SU-DHL-6 (cell line): ENCODE data around the gene OBSCN.
"Not testable (repeated sequence)": the region's sequence is repeated elsewhere in the genome, so short reads cannot be mapped to it uniquely, and the experiment has no call there.

ENCODE experiments used
- H2AFZ ChIP-seq: fragments of 200-600 bp; sonication (generic); 2 replicates; pipeline ENCODE4 v1.6.1; 2014; ENCODE audit warnings: low read depth, mild to moderate bottlenecking, moderate library complexity, mixed read lengths, antibody characterized with exemption, low read length; ENCODE audit not compliant: severe bottlenecking
- H3F3A ChIP-seq: fragments of 200-600 bp; shearing (Covaris generic); 2 replicates; pipeline ENCODE4 v1.6.0; 2016; ENCODE audit warnings: antibody characterized with exemption, mild to moderate bottlenecking; ENCODE audit not compliant: insufficient read depth
- H3K27ac ChIP-seq: fragments of 200-600 bp; sonication (generic); 2 replicates; pipeline ENCODE4 v1.5.1; 2016; ENCODE audit warnings: low read depth, mild to moderate bottlenecking, low read length, moderate library complexity, mixed read lengths
- H3K27me3 ChIP-seq: fragments of 200-600 bp; sonication (generic), shearing (Covaris generic); 2 replicates; pipeline ENCODE4 v1.6.0; 2014; ENCODE audit warnings: mild to moderate bottlenecking, low read length
- H3K36me3 ChIP-seq: fragments of 200-600 bp; sonication (generic); 2 replicates; pipeline ENCODE4 v1.6.1; 2014; ENCODE audit warnings: mild to moderate bottlenecking, low read length, mixed read lengths
- H3K4me2 ChIP-seq: fragments of 300-600, 200-600 bp; shearing (Covaris generic), sonication (generic); 2 replicates; pipeline ENCODE4 v1.6.0; 2014; ENCODE audit warnings: low read length, low read depth, mild to moderate bottlenecking; ENCODE audit not compliant: poor library complexity, severe bottlenecking
- H3K4me3 ChIP-seq: fragments of 200-600 bp; sonication (generic); 2 replicates; pipeline ENCODE4 v1.5.1; 2014; ENCODE audit warnings: antibody characterized with exemption, low read length, mild to moderate bottlenecking, mixed read lengths; ENCODE audit not compliant: insufficient read depth, poor library complexity, severe bottlenecking
- H3K79me2 ChIP-seq: fragments of 200-600 bp; sonication (generic); 2 replicates; pipeline ENCODE4 v1.6.1; 2014; ENCODE audit warnings: mild to moderate bottlenecking, low read length, moderate library complexity; ENCODE audit not compliant: insufficient read depth
- H3K9ac ChIP-seq: fragments of 200-600 bp; sonication (generic); 2 replicates; pipeline ENCODE4 v1.7.0; 2014; ENCODE audit warnings: mild to moderate bottlenecking, low read length
- H3K9me2 ChIP-seq: fragments of 200-600 bp; sonication (generic); replicated peaks from 2 replicates; pipeline ENCODE4 v1.6.1; 2014; ENCODE audit warnings: low read length; ENCODE audit not compliant: insufficient read depth
- H3K9me3 ChIP-seq: fragments of 200-600 bp; sonication (generic); 2 replicates; pipeline ENCODE4 v1.6.1; 2014; ENCODE audit warnings: low read length, mixed read lengths; ENCODE audit not compliant: insufficient read depth
- H4K20me1 ChIP-seq: fragments of 200-600 bp; sonication (generic); 2 replicates; pipeline ENCODE4 v1.6.1; 2014; ENCODE audit warnings: low read depth, mild to moderate bottlenecking, antibody characterized with exemption, low read length, moderate library complexity, mixed read lengths
- EZH2phosphoT487 ChIP-seq: fragments of 200-600 bp; sonication (generic), shearing (Covaris generic); conservative IDR thresholded peaks from 2 replicates; pipeline ENCODE4 v1.6.1; 2018; ENCODE audit warnings: mild to moderate bottlenecking, antibody characterized with exemption, low read length, moderate library complexity, mixed read lengths
- TF ChIP-seq, protein P1 (sequence below): fragments of 200-600 bp; sonication (generic); IDR thresholded peaks from one replicate; pipeline ENCODE4 v1.5.1; 2017; ENCODE audit warnings: antibody characterized with exemption, mild to moderate bottlenecking, low read length, moderate library complexity; ENCODE audit not compliant: insufficient read depth, poor library complexity, severe bottlenecking

OBSCN gene

GRCh38 chr1:228170666-228171065 is 37.2 kb upstream of the OBSCN start:
- no peaks in the 10 kb centered on the region for H3K36me3 ChIP-seq
- H3K27me3 ChIP-seq = no peaks in the 10 kb centered on the region
- no peaks in the 10 kb centered on the region for H3F3A ChIP-seq
- no peaks in the 10 kb centered on the region for H4K20me1 ChIP-seq
- H3K9me2 ChIP-seq = no peaks in the 10 kb centered on the region
- H3K4me3 ChIP-seq = no peak overlapping the region
- H3K27ac ChIP-seq = no peak overlapping the region
- no peak overlapping the region for H2AFZ ChIP-seq
- no peaks in the 10 kb centered on the region for H3K79me2 ChIP-seq
- TF ChIP-seq, protein P1, sequence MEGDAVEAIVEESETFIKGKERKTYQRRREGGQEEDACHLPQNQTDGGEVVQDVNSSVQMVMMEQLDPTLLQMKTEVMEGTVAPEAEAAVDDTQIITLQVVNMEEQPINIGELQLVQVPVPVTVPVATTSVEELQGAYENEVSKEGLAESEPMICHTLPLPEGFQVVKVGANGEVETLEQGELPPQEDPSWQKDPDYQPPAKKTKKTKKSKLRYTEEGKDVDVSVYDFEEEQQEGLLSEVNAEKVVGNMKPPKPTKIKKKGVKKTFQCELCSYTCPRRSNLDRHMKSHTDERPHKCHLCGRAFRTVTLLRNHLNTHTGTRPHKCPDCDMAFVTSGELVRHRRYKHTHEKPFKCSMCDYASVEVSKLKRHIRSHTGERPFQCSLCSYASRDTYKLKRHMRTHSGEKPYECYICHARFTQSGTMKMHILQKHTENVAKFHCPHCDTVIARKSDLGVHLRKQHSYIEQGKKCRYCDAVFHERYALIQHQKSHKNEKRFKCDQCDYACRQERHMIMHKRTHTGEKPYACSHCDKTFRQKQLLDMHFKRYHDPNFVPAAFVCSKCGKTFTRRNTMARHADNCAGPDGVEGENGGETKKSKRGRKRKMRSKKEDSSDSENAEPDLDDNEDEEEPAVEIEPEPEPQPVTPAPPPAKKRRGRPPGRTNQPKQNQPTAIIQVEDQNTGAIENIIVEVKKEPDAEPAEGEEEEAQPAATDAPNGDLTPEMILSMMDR = no peak
- TF ChIP-seq EZH2phosphoT487 = no peak
- no peak overlapping the region for H3K9ac ChIP-seq
- H3K9me3 ChIP-seq = no peaks in the 10 kb centered on the region
- no peak overlapping the region for H3K4me2 ChIP-seq

GRCh38 chr1:228171221-228171891 is 36.5 kb upstream of the OBSCN start:
- Histone ChIP-seq H3K36me3 (no peaks in the 10 kb centered on the region), H3K4me3 (no peak overlapping the region), H3K4me2 (no peak overlapping the region), H3K27me3 (no peaks in the 10 kb centered on the region), H2AFZ (no peak overlapping the region), H3K9me2 (no peaks in the 10 kb centered on the region), H3F3A (no peaks in the 10 kb centered on the region), H4K20me1 (no peaks in the 10 kb centered on the region), H3K27ac (no peak overlapping the region), H3K79me2 (no peaks in the 10 kb centered on the region), H3K9me3 (no peaks in the 10 kb centered on the region), H3K9ac (no peak overlapping the region)
- TF ChIP-seq, protein P1 = no peak
- TF ChIP-seq EZH2phosphoT487 = no peak

- Histone ChIP-seq H3K4me2 (no peak overlapping the region), H4K20me1 (no peaks in the 10 kb centered on the region), H3K9me3 (no peaks in the 10 kb centered on the region), H3K9ac (no peak overlapping the region), H3F3A (no peaks in the 10 kb centered on the region), H3K36me3 (no peaks in the 10 kb centered on the region), H3K27ac (no peak overlapping the region), H3K4me3 (no peak overlapping the region), H3K79me2 (no peaks in the 10 kb centered on the region), H2AFZ (no peak overlapping the region), H3K9me2 (no peaks in the 10 kb centered on the region), H3K27me3 (no peaks in the 10 kb centered on the region)
- TF ChIP-seq EZH2phosphoT487 = no peak
- TF ChIP-seq, protein P1 = no peak
These were observed 35.0 kb upstream of the OBSCN start for GRCh38 chr1:228172591-228173527.

DNA sequence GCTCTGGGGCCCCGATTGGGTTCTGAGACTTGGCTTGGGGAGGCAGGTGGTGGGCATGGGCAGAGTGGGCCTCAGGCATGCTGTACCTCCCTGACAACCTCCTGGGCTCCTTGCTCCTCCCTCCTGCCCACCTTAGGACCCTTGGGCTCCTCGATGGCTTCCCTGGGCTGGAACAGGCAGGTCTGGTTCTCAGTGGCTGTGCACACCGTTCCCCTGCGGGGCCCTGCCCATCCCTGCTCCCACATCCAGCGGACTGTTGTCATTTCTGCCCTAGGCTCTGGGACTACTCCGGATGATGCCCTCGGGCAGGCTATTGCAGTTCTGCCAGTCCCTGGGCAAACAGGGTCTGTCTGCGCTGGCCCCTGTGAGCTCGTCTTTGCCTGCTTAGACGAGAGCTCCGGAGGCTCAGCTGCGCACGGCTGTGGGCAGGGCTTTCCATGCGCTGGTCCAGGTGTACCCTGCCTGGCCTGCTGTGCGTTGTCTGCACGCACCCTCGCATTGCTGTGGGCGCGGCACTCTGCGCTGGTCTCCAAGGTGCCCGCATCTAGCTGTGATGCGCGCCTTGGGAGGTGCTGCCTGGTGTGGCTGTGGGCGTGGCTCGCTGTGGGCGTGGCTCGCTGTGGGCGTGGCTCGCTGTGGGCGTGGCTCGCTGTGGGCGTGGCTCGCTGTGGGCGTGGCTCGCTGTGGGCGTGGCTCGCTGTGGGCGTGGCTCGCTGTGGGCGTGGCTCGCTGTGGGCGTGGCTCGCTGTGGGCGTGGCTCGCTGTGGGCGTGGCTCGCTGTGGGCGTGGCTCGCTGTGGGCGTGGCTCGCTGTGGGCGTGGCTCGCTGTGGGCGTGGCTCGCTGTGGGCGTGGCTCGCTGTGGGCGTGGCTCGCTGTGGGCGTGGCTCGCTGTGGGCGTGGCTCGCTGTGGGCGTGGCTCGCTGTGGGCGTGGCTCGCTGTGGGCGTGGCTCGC is 34.0 kb upstream of the OBSCN start:
- H2AFZ ChIP-seq, H3K79me2 ChIP-seq, H3K9me2 ChIP-seq, H4K20me1 ChIP-seq, H3K4me2 ChIP-seq, H3K9ac ChIP-seq, H3K36me3 ChIP-seq, H3K27me3 ChIP-seq, H3F3A ChIP-seq, H3K4me3 ChIP-seq, H3K9me3 ChIP-seq, H3K27ac ChIP-seq: not testable (repeated sequence)
